ENCODE measurements around the gene ZMIZ2. TPM values are rescaled to one million over a fixed set of nuclear protein-coding genes. Genes with fewer than 3 reads are reported as not detected.

The ZMIZ2 gene
- total and polyA plus RNA-seq, 9 of the 15 experiments (the other 6 are each of a cell fraction or from before 2014, with no cell fraction given), result 0.13 to 40.3 (median 4.9) TPM

GRCh38 chr7:44760034-44760580 lies 11.5 kb downstream of the ZMIZ2 start:
- H3K79me2 ChIP-seq (ENCODE audit: control insufficient read depth, insufficient read depth, low read length), result peaks cover 13% of the 10 kb centered on the region
- no peaks in the 10 kb centered on the region for H3K9me1 ChIP-seq (ENCODE audit: control insufficient read depth, insufficient read depth, low read length)
- H3K4me1 ChIP-seq (replicated peaks in 1 of 2; ENCODE audit: control insufficient read depth in 2 of 2, insufficient read depth in 2 of 2, low read length in 2 of 2), result peaks cover 16 to 47% of the 10 kb centered on the region in 2 experiments; a peak in 4 of 5 replicates
- 0 out of 2 replicates have a peak, but pooled peaks have one; percentile 27 for TF ChIP-seq POLR2G (IDR thresholded peaks at IDR 0.05; ENCODE audit: low read depth, low read length)
- no peak for TF ChIP-seq FOXP1 (CRISPR knock-in tag; IDR thresholded peaks at IDR 0.05)
- no peak overlapping the region for H2AFZ ChIP-seq (ENCODE audit: low read depth, low read length)
- in situ Hi-C loops (cut with MboI) (no loop called here), intact Hi-C loops (cut with micrococcal nuclease) (loop anchor here (5.0 kb wide), 2 partner anchors 153 to 173 kb away; partner anchors contain the start of gene OGDH)
- CTCF ChIA-PET (ENCODE audit: low intra/inter-chr PET ratio), result no interaction called here
- DNase-seq (ENCODE audit: extremely low read depth in 1 of 4, low spot score in 3 of 4) (no peak), FAIRE-seq (no peak), ATAC-seq (no peak)
- POLR2A ChIA-PET, result interaction anchor here (0.6 kb wide), 1 partner anchor 406 kb away, joined by 3 read pairs; no protein-coding TSS in a partner anchor
- no peak overlapping the region for H3K4me2 ChIP-seq (ENCODE audit: insufficient read depth, low read length)
- H3K27me3 ChIP-seq (ENCODE audit: control insufficient read depth in 2 of 2, insufficient read depth in 2 of 2, low read length in 2 of 2), result no peaks in the 10 kb centered on the region
- no TSS peak for BruUV-seq (replicated peaks)
- peaks cover 69% of the 10 kb centered on the region; the same call in 2 of the 3 replicates for H3K36me3 ChIP-seq (ENCODE audit: control insufficient read depth, insufficient read depth, low read length)
- no peaks in the 10 kb centered on the region for H4K20me1 ChIP-seq (replicated peaks; ENCODE audit: control insufficient read depth, insufficient read depth, low read length)
- H3K27ac ChIP-seq (ENCODE audit: extremely low read depth, low read depth, low read length), result no peak overlapping the region
- H3K4me3 ChIP-seq, result no peak overlapping the region
- no peaks in the 10 kb centered on the region for H3K9me3 ChIP-seq (replicated peaks; ENCODE audit: control insufficient read depth, insufficient read depth, low read depth, low read length)
- WGBS (ENCODE audit: insufficient coverage, low coverage, missing lambda C conversion rate), result 80% methylated on average over 14 of the region's 18 CpGs
- H3K9ac ChIP-seq (ENCODE audit: insufficient read depth in 1 of 2, low read depth in 2 of 2, low read length in 2 of 2), result peak overlapping the region in 1 of 2 experiments; percentile 75; a peak in 2 of 4 replicates
